NCI-H226 (cell line): ENCODE results near the gene CITED4.
"Not testable (repeated sequence)": the region's sequence is repeated elsewhere in the genome, so short reads cannot be mapped to it uniquely, and the experiment has no call there.

ENCODE experiments used
- DNase-seq: peaks from one replicate; pipeline ENCODE4 v3.0.0-alpha.2; 2015

The CITED4 gene

GRCh38 chr1:40862008-40862863 lies at the start of gene CITED4:
TSS of gene CITED4 (minus strand) at chr1:40862363. CDS start at chr1:40862127, 236 bp downstream.
- DNase-seq = peak; percentile 77

GRCh38 chr1:40911105-40911504 lies 48.9 kb upstream of the CITED4 start:
- no peak for DNase-seq

GRCh38 chr1:40909281-40909680 lies 47.1 kb upstream of the CITED4 start:
- DNase-seq = no peak

- no peak for DNase-seq
These were observed 46.2 kb upstream of the CITED4 start for GRCh38 chr1:40908350-40908749.

- no peak for DNase-seq
These were observed 45.7 kb upstream of the CITED4 start for GRCh38 chr1:40907899-40908298.

GRCh38 chr1:40906781-40907400 lies 44.7 kb upstream of the CITED4 start:
- no peak for DNase-seq

GRCh38 chr1:40905061-40905460 lies 42.9 kb upstream of the CITED4 start:
- no peak for DNase-seq

GRCh38 chr1:40903106-40903505 lies 40.9 kb upstream of the CITED4 start:
- no peak for DNase-seq

GRCh38 chr1:40901886-40902852 lies 40.0 kb upstream of the CITED4 start:
- DNase-seq = peak; percentile 50

- DNase-seq = no peak
These were observed 37.2 kb upstream of the CITED4 start for GRCh38 chr1:40899230-40899870.

GRCh38 chr1:40898431-40898901 lies 36.3 kb upstream of the CITED4 start:
- peak; percentile 85 for DNase-seq

GRCh38 chr1:40897513-40897912 lies 35.4 kb upstream of the CITED4 start:
- no peak for DNase-seq

- DNase-seq = no peak
These were observed 34.3 kb upstream of the CITED4 start for GRCh38 chr1:40896482-40896881.

- DNase-seq = no peak
These were observed 33.4 kb upstream of the CITED4 start for GRCh38 chr1:40895601-40896000.

GRCh38 chr1:40894858-40895257 lies 32.7 kb upstream of the CITED4 start:
- DNase-seq = not testable (repeated sequence)

- no peak for DNase-seq
These were observed 32.3 kb upstream of the CITED4 start for GRCh38 chr1:40894455-40894854.

- no peak for DNase-seq
These were observed 31.8 kb upstream of the CITED4 start for GRCh38 chr1:40893946-40894345.

GRCh38 chr1:40892354-40892753 lies 30.2 kb upstream of the CITED4 start:
- DNase-seq = no peak

GRCh38 chr1:40890771-40891170 lies 28.6 kb upstream of the CITED4 start:
- no peak for DNase-seq

GRCh38 chr1:40887652-40888051 lies 25.5 kb upstream of the CITED4 start:
- DNase-seq = no peak

GRCh38 chr1:40887012-40887378 lies 24.8 kb upstream of the CITED4 start:
- DNase-seq = no peak

- no peak for DNase-seq
These were observed 24.3 kb upstream of the CITED4 start for GRCh38 chr1:40886318-40887011.
